Heart right ventricle (tissue), 16 donors: ENCODE measurements around the gene IKZF3. TPM values are rescaled to one million over a fixed set of nuclear protein-coding genes. Genes with fewer than 3 reads are reported as not detected.
"Not testable (repeated sequence)": the region's sequence is repeated elsewhere in the genome, so short reads cannot be mapped to it uniquely, and the experiment has no call there.

Experiments used
- ATAC-seq, 8 donors: fragments of 200-7000 bp; cut with Tn5 transposase; one replicate each; pipeline ENCODE4 v1.9.1; 2020; ENCODE audit warnings: mild to moderate bottlenecking in 8 of 8, moderate library complexity in 8 of 8, moderate number of reproducible peaks in 1 of 8
- DNase-seq, 2 donors: peaks; one replicate each; pipeline ENCODE4 v3.0.0-alpha.2; 2020
- H3K27ac ChIP-seq, 10 donors: fragments of 200-600 bp; sonication (generic) in 2 of 10; one replicate each; pipeline versions ENCODE4 v1.5.0 to v1.8.0; 2020 to 2022; ENCODE audit warnings: mild to moderate bottlenecking in 3 of 10
- H3K27me3 ChIP-seq, 7 donors: fragments of 200-600 bp; one replicate each; pipeline ENCODE4 v1.8.0; 2021 to 2022; ENCODE audit warnings: mild to moderate bottlenecking in 2 of 7
- H3K36me3 ChIP-seq, 9 donors: fragments of 200-600 bp; sonication (generic) in 1 of 9; one replicate each; pipeline versions ENCODE4 v1.5.0 to v1.8.0; 2020 to 2022; ENCODE audit warnings: mild to moderate bottlenecking in 2 of 9
- H3K4me1 ChIP-seq, 9 donors: fragments of 200-600 bp; sonication (generic) in 1 of 9; one replicate each; pipeline versions ENCODE4 v1.5.0 to v1.8.0; 2020 to 2022; ENCODE audit warnings: mild to moderate bottlenecking in 4 of 9
- H3K4me3 ChIP-seq, 10 donors: fragments of 200-600 bp; sonication (generic) in 2 of 10; one replicate each; pipeline versions ENCODE4 v1.5.0 to v1.8.0; 2020 to 2022; ENCODE audit warnings: mild to moderate bottlenecking in 7 of 10, moderate library complexity in 2 of 10
- H3K9me3 ChIP-seq, 11 donors: fragments of 200-600 bp in 10 of 11; sonication (generic) in 2 of 11; one replicate each; pipeline versions ENCODE4 v1.5.0 to v1.8.0; 2013 to 2022; ENCODE audit warnings: mild to moderate bottlenecking in 2 of 11, control low read depth in 1 of 11, moderate library complexity in 1 of 11
- WGBS, 2 donors: extraction: QIAGEN DNeasy Blood & Tissue Kit; methylation state at CpG; one replicate each; pipeline ENCODE4 v1.1.7; 2013; ENCODE audit warnings: inconsistent platforms in 1 of 2; 5-methylcytosine and 5-hydroxymethylcytosine counted together
- intact Hi-C, 10 donors: fragments of 100-400 bp; cut with DNase I; formaldehyde crosslinking; loops; one replicate each; pipeline versions ENCODE4 v1.11.1 to v1.14.2; 2022
- polyA plus RNA-seq, 2 donors: library from polyadenylated mRNA; stranded (reverse); fragments of 200-250 nt; gene quantifications; one replicate each; pipeline ENCODE4 v1.2.3, GENCODE V29; 2013
- total RNA-seq, 10 donors: library from RNA; stranded (reverse); fragmentation: NEBNext Ultra II Directional in 3 of 10; extraction: Animal tissue kit (Norgen Biotek cat#: 25700) in 3 of 10; gene quantifications; one replicate each; pipeline versions ENCODE4 v1.2.1 to v1.2.4, GENCODE V29; 2021 to 2023
- TF ChIP-seq, protein P1 (sequence below), 9 donors: fragments of 200-600 bp; sonication (generic) in 2 of 9; IDR thresholded peaks; one replicate each; pipeline versions ENCODE4 v1.5.0 to v1.8.0; 2021 to 2022; ENCODE audit warnings: antibody characterized with exemption in 9 of 9, mild to moderate bottlenecking in 5 of 9, moderate library complexity in 1 of 9
- donor health status: Arrhythmogenic right ventricular cardiomyopathy.
- donor health status: ischemic (EF 13 %, LVEDD 7.1; RV severe dilation, severe dysfunction).
- donor health status: healthy with polysubstance abuse.
- donor health status: DM: no; HTN: yes; CAD: no.
- donor health status: DM: no; HTN: no; CAD: no.
- donor health status: ischemic (EF 25% LVEDD 6.9; RV normal size, moderate dysfunction).
- donor health status: ischemic (EF 25% LVEDD 5.7; RV mildly dilated, moderate dysfunction).
- donor health status: healthy.
- donor health status: DM: yes; HTN: yes; CAD: no.
- donor health status: Ischemic cardiomyopathy.
- donor health status: ischemic (EF 35%, LVEDD 5.7; RV mildly dilated, moderate dysfunction).
- donor health status: nonischemic (EF 11% LVEDD 7.7; RV severe dilation, severe dysfunction).
- donor health status: DM: yes; HTN: yes; CAD: no.
- donor health status: PGD.
- donor health status: ischemic (EF 29% LVEDD 5.4; RV normal size, mild dysfunction).
- donor health status: nonischemic (EF 23%, LVEDD 6.1; RV moderate dilation, normal function).

Gene IKZF3
- total and polyA plus RNA-seq, 12 donors, result 0.06 to 5.0 (median 0.26) TPM

DNA sequence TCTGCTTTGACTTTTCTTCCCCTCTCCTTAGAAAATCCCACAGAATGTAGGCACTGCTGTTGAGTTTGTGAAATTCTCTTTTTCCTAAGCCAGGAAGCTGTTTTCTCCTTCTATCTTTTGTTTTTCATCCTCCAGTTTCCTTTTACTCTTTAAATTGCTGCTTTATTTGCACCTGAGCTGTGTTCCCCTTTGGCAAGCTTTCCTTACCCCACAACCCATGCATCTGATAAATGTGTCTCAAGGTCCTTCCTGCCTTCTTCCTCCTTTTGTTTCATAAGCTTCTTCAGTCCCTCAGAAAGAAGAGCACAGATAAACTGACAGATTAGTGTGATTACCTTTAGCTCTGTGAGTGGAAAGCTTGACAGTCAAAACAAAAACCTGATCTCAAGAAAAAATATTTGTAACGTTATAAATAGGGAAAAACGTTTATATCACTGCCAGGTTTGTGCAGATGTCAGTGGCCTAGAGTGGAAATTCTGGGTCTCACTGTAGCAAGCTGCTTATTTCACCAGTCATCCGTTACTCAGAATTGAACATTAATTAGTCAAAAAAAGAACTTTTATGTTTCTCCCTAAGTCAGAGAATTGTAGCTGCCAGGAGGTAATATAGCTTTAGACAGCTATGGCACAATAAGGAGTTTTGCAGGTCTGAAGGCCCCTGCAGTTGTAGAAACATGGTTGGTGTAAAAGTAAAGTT is 30.7 kb upstream of the IKZF3 start:
- TF ChIP-seq, protein P1, sequence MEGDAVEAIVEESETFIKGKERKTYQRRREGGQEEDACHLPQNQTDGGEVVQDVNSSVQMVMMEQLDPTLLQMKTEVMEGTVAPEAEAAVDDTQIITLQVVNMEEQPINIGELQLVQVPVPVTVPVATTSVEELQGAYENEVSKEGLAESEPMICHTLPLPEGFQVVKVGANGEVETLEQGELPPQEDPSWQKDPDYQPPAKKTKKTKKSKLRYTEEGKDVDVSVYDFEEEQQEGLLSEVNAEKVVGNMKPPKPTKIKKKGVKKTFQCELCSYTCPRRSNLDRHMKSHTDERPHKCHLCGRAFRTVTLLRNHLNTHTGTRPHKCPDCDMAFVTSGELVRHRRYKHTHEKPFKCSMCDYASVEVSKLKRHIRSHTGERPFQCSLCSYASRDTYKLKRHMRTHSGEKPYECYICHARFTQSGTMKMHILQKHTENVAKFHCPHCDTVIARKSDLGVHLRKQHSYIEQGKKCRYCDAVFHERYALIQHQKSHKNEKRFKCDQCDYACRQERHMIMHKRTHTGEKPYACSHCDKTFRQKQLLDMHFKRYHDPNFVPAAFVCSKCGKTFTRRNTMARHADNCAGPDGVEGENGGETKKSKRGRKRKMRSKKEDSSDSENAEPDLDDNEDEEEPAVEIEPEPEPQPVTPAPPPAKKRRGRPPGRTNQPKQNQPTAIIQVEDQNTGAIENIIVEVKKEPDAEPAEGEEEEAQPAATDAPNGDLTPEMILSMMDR (IDR thresholded peaks at IDR 0.05), result no peak
- peaks cover 0 to 28% (median 9%) of the 10 kb centered on the region in 7 donors for H3K27me3 ChIP-seq
- 36 to 48% methylated on average over 3 of the region's 3 CpGs for WGBS, 2 donors
- H3K36me3 ChIP-seq, result no peaks in the 10 kb centered on the region
- peaks cover 0 to 5% (median 0%) of the 10 kb centered on the region in 9 donors for H3K4me1 ChIP-seq
- ATAC-seq (no peak), DNase-seq (no peak)
- H3K9me3 ChIP-seq, result peaks cover 0 to 4% (median 0%) of the 10 kb centered on the region in 11 donors
- no peak overlapping the region for H3K4me3 ChIP-seq
- no peak overlapping the region for H3K27ac ChIP-seq
- intact Hi-C loops, result no loop called here

DNA sequence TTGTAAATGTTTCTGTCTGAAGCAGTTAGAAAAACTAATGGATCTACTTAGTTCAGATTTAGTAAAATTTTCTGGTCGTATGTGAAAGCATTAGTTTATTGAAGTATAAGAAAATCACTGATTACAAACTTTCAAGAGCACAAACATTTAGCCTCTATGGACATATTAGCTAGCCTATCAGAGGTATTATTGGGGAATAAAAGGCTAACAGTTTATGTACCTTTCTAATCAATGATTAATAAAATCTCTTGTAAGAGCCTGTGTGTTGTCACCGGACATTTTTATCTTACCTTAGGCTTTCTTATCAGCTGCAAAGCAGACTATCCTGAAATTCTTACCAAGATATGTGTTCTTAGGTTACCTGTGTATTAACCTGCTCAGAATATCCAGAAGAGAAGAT is 25.1 kb upstream of the IKZF3 start:
- H3K4me3 ChIP-seq, result no peak overlapping the region
- TF ChIP-seq, protein P1 (IDR thresholded peaks at IDR 0.05), result no peak
- WGBS, 2 donors, result 34 to 50% methylated on average over 2 of the region's 2 CpGs
- no peaks in the 10 kb centered on the region for H3K4me1 ChIP-seq
- ATAC-seq, result no peak
- DNase-seq, result no peak
- H3K9me3 ChIP-seq, result peaks cover 0 to 4% (median 0%) of the 10 kb centered on the region in 11 donors
- H3K27ac ChIP-seq, result no peak overlapping the region
- H3K36me3 ChIP-seq, result no peaks in the 10 kb centered on the region
- intact Hi-C loops, result loop anchor here in 1 of 10 donors (10.0 kb wide), 1 partner anchor 86 kb away; no protein-coding TSS in a partner anchor
- H3K27me3 ChIP-seq, result peaks cover 0 to 59% (median 31%) of the 10 kb centered on the region in 7 donors

DNA sequence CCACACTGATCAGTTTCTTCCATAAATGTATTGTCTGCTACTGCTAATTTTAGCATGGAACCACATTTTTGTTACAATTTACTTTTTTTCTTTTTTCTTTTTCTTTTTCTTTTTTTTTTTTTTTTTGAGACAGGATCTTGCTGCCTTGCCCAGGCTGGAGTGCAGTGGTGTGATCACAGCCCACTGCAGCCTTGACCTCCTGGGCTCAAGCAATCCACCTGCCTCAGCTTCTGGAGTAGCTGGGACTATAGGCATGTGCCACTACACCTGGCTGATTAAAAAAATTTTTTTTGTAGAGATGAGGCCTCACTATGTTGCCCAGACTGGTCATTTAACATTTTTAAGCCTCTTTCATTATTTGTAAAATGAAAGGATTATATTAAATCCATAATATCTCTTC is 23.0 kb upstream of the IKZF3 start:
- Histone ChIP-seq H3K27me3 (peaks cover 0 to 61% (median 29%) of the 10 kb centered on the region in 7 donors), H3K36me3 (no peaks in the 10 kb centered on the region), H3K27ac (no peak overlapping the region), H3K4me1 (no peaks in the 10 kb centered on the region), H3K4me3 (no peak overlapping the region), H3K9me3 (peaks cover 0 to 4% (median 0%) of the 10 kb centered on the region in 11 donors)
- TF ChIP-seq, protein P1 (IDR thresholded peaks at IDR 0.05), result no peak
- DNase-seq, result no peak
- no peak for ATAC-seq
- intact Hi-C loops, result loop anchor here in 1 of 10 donors (10.0 kb wide), 1 partner anchor 88 kb away; no protein-coding TSS in a partner anchor

DNA sequence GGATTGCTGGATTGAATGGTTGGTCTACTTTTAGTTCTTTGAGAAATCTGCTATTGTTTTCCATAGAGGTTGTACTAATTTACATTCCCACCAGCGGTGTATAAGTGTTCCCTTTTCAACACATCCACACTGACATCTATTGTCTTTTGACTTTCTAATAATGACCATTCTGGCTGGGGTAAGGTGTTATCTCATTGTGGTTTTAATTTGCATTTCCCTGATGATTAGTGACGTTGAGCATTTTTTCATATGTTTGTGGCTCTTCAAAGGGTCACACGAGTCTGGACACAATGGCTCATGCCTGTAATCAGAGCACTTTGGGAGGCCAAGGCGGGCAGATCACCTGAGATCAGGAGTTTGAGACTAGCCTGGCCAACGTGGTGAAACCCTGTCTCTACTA is 22.0 kb upstream of the IKZF3 start:
- H3K4me1 ChIP-seq, H3K9me3 ChIP-seq, H3K27ac ChIP-seq, H3K4me3 ChIP-seq, ATAC-seq, H3K36me3 ChIP-seq, DNase-seq: not testable (repeated sequence)
- peaks cover 0 to 52% (median 28%) of the 10 kb centered on the region in 7 donors for H3K27me3 ChIP-seq
- whole genome bisulfite sequencing, 2 donors, result 57 to 61% methylated on average over 5 of the region's 5 CpGs
- intact Hi-C loops, result loop anchor here in 1 of 10 donors (10.0 kb wide), 1 partner anchor 89 kb away; no protein-coding TSS in a partner anchor

DNA sequence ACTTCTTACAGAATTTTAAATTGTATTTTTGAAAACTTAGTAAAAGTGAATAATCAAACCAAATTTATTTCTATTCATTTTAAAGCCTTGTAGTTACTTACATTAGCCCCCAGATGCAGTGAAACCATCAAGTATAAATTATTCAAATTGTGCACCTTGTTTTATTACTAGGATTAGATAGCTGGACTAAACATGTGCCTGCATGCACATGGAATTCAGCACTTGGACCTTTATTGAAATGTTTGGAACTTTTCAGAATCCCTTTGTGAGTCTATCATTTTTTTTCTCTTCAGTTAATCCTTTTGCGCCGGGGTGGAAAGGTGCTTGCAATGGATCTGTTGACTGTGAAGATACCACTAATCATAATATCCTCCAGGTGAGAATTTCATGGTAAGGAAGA is 8.6 kb upstream of the IKZF3 start:
- Histone ChIP-seq H3K27ac (no peak overlapping the region), H3K36me3 (no peaks in the 10 kb centered on the region), H3K4me3 (no peak overlapping the region), H3K4me1 (no peaks in the 10 kb centered on the region), H3K9me3 (peaks cover 0 to 4% (median 0%) of the 10 kb centered on the region in 11 donors), H3K27me3 (peaks cover 0 to 55% (median 34%) of the 10 kb centered on the region in 7 donors)
- ATAC-seq (no peak), DNase-seq (no peak)
- 82 to 88% methylated on average over 2 of the region's 2 CpGs for WGBS, 2 donors
- intact Hi-C loops, result loop anchor here in 4 of 10 donors (2.0 to 5.0 kb wide), 2 partner anchors 108 to 110 kb away; partner anchors contain the start of gene PSMD3 (in 4 of the 4)
- TF ChIP-seq, protein P1 (IDR thresholded peaks at IDR 0.05), result peak in 5 of 9 donors; percentile 8 to 58 (median 32)
